ENCODE data around the gene SENP6.
"Not testable (repeated sequence)": the region's sequence is repeated elsewhere in the genome, so short reads cannot be mapped to it uniquely, and the experiment has no call there.

The SENP6 gene

DNA sequence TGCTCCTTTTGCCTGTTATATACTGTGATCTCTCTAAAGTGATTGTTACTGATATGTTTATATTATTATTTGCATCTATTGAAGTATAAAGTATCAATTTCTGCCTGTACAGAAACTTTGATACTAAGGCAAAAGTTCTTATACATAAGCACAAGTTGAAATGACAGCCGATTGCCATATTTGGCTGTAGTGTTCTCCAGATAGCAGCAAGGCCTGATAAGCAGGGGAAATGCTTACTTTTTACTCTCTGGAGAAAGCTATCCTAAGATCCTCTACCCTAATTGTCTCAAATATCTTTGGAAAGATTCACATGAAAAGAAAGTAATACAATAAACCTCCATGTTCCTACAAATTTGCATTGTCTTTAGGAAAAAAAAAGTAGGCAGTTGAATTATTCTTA is 31.4 kb downstream of the SENP6 start:
- no peak for TF ChIP-seq JUND (IDR thresholded peaks at IDR 0.05; ENCODE audit: low read depth)
- DNase-seq (ENCODE audit: low read depth in 1 of 2, low spot score in 1 of 2), result no peak
- in situ Hi-C loops (cut with HindIII; ENCODE audit: low pct_unique_long_range_greater_than_20kb, low sequenced_read_pairs), result no loop called here

DNA sequence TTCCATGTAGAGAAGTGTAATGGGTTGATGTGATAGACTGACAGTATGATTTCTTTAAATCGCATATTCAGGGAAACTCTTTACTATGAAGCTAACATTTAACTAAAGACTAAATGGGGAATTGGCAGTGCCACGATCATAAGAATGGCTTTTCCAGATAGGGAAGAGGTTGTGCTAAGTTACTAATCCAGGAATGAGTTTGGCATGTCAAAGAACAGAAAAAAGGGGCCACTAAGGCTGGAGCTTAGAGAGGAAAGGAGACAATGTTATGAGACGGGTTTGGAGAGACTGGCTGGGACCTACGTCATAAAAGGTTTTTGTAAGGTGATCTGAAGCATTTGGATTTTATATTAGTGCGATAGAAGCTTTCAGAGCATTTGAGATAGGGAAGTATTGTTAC is 40.6 kb downstream of the SENP6 start:
- in situ Hi-C loops (cut with HindIII; ENCODE audit: low pct_unique_long_range_greater_than_20kb, low sequenced_read_pairs), result no loop called here
- no peak for TF ChIP-seq JUND (IDR thresholded peaks at IDR 0.05; ENCODE audit: low read depth)
- DNase-seq (ENCODE audit: low read depth in 1 of 2, low spot score in 1 of 2), result no peak

DNA sequence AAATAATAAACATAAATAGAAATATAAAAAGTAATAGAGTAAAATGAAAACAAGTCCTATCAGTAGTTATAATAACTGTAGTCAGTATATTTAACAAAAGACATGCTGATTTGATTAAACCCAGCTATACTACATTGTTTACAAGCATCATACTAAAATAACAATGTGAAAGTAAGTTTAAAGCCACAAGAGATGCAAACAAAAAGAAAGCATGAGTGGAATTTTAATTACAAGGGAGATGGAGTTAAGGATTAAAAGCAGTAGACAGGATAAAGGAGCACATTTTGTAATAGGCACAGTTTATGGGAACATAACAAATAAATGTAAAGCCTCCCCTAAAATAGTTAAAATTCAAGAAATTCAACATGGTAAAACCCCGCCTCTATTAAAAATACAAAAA is 41.5 kb downstream of the SENP6 start:
- no peak for TF ChIP-seq JUND (IDR thresholded peaks at IDR 0.05; ENCODE audit: low read depth)
- in situ Hi-C loops (cut with HindIII; ENCODE audit: low pct_unique_long_range_greater_than_20kb, low sequenced_read_pairs), result no loop called here
- peak in 1 of 2 experiments; percentile 2 for DNase-seq (ENCODE audit: low read depth in 1 of 2, low spot score in 1 of 2)

DNA sequence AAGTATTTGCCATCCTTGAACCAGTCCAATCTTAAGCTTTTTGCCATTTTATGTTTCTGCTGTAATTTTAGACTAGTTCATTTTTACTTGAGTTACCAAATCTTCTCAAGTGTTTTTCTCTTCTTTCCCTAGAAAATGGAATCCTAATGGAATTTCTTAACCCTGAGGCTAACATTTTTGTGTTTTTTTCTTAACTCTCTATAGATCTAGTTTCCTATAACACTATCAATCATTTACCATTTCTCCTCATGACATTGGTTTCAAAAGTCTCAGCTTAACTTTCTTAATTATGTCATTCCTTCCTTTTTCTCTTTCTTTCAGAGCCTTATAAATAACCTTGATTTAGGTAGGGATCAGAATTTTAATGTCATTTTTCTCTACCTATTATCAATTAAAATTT is 54.8 kb downstream of the SENP6 start:
- in situ Hi-C loops (cut with HindIII; ENCODE audit: low pct_unique_long_range_greater_than_20kb, low sequenced_read_pairs), result no loop called here
- no peak for TF ChIP-seq JUND (IDR thresholded peaks at IDR 0.05; ENCODE audit: low read depth)
- DNase-seq (ENCODE audit: low read depth in 1 of 2, low spot score in 1 of 2), result no peak

DNA sequence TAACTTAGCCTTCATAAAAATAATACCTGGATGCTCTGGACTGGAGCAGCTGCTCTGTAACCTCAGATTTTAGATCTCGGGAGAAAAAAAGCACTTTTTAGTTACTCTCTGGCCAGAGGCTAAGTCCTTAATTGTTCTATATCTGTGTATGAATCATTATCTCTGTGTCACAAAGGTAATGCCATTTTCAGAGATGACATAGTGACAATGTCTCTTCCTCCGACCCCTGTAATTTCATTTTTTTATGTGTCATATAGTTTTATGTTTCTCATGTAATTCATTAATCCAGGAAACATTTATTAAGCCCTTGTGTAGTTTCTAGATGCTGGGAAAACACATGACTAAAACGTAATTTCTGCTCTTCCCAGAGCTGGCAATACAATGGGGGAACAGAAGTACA is 55.6 kb downstream of the SENP6 start:
- no peak for DNase-seq (ENCODE audit: low read depth in 1 of 2, low spot score in 1 of 2)
- in situ Hi-C loops (cut with HindIII; ENCODE audit: low pct_unique_long_range_greater_than_20kb, low sequenced_read_pairs), result no loop called here

DNA sequence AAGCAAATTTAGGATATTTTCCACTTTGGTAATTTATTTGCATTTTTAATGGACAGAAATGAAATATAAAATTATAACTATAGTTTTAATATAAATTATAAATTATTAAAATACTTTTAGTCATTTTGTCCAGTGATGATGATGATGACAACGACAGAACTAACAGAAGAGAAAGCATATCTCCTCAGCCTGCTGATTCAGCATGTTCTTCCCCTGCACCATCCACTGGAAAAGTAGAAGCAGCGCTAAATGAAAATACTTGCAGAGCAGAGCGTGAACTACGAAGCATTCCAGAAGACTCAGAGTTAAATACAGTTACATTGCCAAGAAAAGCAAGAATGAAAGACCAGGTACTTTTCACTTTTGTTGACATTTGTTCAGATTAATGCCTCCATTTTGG is 64.9 kb downstream of the SENP6 start:
- TF ChIP-seq JUND (IDR thresholded peaks at IDR 0.05; ENCODE audit: low read depth), result no peak
- in situ Hi-C loops (cut with HindIII; ENCODE audit: low pct_unique_long_range_greater_than_20kb, low sequenced_read_pairs), result no loop called here
- DNase-seq (ENCODE audit: low read depth in 1 of 2, low spot score in 1 of 2), result no peak

More for the DNA sequence above, 55.6 kb downstream of the SENP6 start:
- TF ChIP-seq JUND (IDR thresholded peaks at IDR 0.05; ENCODE audit: low read depth), result no peak

DNA sequence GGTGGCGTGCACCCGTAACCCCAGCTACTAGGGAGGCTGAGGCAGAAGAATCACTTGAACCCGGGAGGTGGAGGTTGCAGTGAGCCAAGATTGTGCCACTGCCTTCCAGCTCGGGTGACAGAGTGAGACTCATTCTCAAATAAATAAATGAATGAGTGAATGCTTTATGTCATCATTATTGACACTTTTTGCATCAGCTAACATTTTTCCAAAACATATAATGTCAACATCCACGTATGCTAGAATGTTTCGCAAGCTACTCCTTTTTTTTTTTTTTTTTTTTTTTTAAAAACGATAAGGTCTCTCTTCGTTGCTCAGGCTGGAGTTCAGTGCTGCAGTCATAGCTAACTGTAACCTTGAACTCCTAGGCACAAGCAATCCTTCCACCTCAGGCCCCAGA is 72.2 kb downstream of the SENP6 start:
- TF ChIP-seq JUND (IDR thresholded peaks at IDR 0.05; ENCODE audit: low read depth), result no peak
- DNase-seq (ENCODE audit: low read depth in 1 of 2, low spot score in 1 of 2), result no peak
- in situ Hi-C loops (cut with HindIII; ENCODE audit: low pct_unique_long_range_greater_than_20kb, low sequenced_read_pairs), result no loop called here

DNA sequence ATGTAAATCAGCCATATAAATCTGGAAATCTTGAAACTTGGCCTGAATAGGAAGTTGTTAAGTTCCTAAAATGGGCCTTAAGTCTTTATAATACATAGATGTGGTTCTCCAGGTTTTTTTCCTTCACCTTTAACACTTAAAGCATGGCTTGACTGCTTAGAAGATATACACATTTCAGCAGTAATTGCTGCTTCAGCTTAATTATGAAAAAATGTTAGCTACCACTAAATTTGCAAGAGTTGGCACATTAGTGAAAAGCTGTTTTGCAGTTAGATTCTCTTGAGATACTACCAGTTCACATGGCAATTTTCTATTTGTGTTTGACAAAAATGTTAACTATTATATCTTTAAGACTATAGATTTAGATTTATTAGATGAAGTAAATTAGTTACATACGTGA is 74.7 kb downstream of the SENP6 start:
- TF ChIP-seq JUND (IDR thresholded peaks at IDR 0.05; ENCODE audit: low read depth), result no peak
- in situ Hi-C loops (cut with HindIII; ENCODE audit: low pct_unique_long_range_greater_than_20kb, low sequenced_read_pairs), result no loop called here
- no peak for DNase-seq (ENCODE audit: low read depth in 1 of 2, low spot score in 1 of 2)

DNA sequence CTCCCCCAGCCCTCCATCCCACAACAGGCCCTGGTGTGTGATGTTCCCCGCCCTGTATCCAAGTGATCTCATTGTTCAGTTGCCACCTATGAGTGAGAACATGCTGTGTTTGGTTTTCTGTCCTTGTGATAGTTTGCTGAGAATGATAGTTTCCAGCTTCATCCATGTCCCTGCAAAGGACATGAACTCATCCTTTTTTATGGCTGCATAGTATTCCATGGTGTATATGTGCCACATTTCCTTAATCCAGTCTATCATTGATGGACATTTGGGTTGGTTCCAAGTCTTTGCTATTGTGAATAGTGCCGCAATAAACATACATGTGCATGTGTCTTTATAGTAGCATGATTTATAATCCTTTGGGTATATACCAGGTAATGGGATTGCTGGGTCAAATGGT is 80.9 kb downstream of the SENP6 start:
- DNase-seq (ENCODE audit: low read depth in 1 of 2, low spot score in 1 of 2); in situ Hi-C loops (cut with HindIII; ENCODE audit: low pct_unique_long_range_greater_than_20kb, low sequenced_read_pairs): not testable (repeated sequence)

DNA sequence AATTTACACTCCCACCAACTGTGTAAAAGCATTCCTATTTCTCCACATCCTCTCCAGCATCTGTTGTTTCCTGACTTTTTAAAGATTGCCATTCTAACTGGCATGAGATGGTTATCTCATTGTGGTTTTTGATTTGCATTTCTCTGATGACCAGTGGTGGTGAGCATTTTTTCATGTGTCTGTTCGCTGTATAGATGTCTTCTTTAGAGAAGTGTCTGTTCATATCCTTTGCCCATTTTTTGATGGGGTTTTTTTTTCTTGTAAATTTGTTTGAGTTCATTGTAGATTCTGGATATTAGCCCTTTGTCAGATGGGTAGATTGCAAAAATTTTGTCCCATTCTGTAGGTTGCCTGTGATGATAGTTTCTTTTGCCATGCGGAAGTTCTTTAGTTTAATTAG is 81.3 kb downstream of the SENP6 start:
- DNase-seq (ENCODE audit: low read depth in 1 of 2, low spot score in 1 of 2); in situ Hi-C loops (cut with HindIII; ENCODE audit: low pct_unique_long_range_greater_than_20kb, low sequenced_read_pairs): not testable (repeated sequence)

DNA sequence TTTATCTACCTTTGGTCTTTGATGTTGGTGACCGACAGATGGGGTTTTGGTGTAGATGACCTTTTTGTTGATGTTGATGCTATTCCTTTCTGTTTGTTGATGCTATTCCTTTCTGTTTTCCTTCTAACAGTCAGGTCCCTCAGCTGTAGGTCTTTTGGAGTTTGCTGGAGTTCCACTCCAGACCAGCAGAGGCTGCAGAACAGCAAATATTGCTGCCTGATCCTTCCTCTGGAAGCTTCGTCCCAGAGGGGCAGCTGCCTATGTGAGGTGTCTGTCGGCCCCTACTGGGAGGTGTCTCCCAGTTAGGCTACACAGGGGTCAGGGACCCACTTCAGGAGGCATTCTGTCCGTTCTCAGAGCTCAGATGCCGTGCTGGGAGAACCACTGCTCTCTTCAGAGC is 85.9 kb downstream of the SENP6 start:
- DNase-seq (ENCODE audit: low read depth in 1 of 2, low spot score in 1 of 2); in situ Hi-C loops (cut with HindIII; ENCODE audit: low pct_unique_long_range_greater_than_20kb, low sequenced_read_pairs): not testable (repeated sequence)

DNA sequence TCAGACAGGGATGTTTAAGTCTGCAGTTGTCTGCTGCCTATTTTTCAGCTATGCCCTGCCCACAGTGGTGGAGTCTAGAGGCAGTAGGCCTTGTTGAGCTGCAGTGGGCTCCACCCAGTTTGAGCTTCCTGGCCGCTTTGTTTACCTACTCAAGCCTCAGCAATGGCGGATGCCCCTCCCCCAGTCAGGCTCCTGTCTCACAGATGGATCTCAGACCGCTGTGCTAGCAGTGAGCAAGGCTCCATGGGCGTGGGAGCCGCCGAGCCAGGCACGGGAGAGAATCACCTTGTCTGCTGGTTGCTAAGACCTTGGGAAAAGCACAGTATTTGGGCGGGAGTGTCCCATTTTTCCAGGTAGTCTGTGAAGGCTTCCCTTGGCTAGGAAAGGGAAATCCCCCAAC is 86.3 kb downstream of the SENP6 start:
- DNase-seq (ENCODE audit: low read depth in 1 of 2, low spot score in 1 of 2); in situ Hi-C loops (cut with HindIII; ENCODE audit: low pct_unique_long_range_greater_than_20kb, low sequenced_read_pairs): not testable (repeated sequence)

DNA sequence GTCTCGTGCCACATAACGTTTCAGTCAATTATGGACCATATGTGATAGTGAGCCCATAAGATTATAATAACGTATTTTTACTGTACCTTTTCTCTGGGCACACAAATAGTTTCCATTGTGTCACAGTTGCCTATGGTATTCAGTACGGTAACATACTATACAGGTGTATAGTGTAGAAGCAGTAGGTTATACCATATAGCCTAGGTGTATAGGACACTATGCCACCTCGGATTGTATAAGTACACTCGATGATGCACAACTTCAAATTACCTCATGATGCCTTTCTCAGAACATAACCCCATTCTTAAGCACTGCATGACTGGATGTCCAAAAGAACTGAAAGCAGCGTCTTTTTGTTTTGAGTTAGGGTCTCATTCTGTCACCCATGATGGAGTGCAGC is 87.9 kb downstream of the SENP6 start:
- in situ Hi-C loops (cut with HindIII; ENCODE audit: low pct_unique_long_range_greater_than_20kb, low sequenced_read_pairs), result no loop called here
- no peak for TF ChIP-seq JUND (IDR thresholded peaks at IDR 0.05; ENCODE audit: low read depth)
- DNase-seq (ENCODE audit: low read depth in 1 of 2, low spot score in 1 of 2), result no peak

DNA sequence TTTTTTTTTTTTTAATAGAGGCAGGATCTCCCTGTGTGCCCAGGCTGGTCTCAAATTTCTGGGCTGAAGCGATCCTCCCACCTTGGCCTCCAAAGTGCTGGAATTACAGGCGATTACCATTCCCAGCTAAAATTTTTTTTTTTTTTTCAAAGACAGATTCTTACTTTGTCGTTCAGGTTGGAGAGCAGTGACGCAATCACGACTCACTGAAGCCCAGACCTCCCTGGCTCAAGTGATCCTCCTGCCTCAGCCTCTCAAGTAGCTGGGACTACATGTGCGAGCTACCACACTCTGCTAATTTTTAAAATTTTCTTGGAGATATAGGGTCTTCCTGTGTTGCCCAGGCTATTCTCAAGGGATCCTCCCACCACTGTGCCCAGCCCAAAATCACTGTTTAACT is 89.3 kb downstream of the SENP6 start:
- no peak for TF ChIP-seq JUND (IDR thresholded peaks at IDR 0.05; ENCODE audit: low read depth)
- in situ Hi-C loops (cut with HindIII; ENCODE audit: low pct_unique_long_range_greater_than_20kb, low sequenced_read_pairs), result no loop called here
- DNase-seq (ENCODE audit: low read depth in 1 of 2, low spot score in 1 of 2), result no peak

DNA sequence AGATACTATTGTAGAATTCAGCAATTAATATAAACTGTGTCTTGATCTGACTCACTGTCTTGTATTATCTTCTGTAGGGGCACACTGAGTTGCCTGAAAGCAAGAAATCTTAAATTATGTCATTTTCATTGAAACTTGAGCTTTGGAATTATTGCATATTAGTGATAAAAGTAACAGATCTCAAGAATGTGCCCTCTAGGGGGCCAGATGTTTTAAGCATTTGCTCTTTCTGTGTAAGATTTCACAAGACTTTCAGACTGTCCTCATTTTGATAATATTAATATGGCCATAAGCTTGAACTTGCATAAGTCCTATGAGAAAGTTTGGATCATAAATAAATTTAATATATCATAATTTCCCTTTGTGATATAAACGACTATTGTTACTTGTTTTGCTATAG is 91.9 kb downstream of the SENP6 start:
- TF ChIP-seq JUND (IDR thresholded peaks at IDR 0.05; ENCODE audit: low read depth), result no peak
- in situ Hi-C loops (cut with HindIII; ENCODE audit: low pct_unique_long_range_greater_than_20kb, low sequenced_read_pairs), result no loop called here
- DNase-seq (ENCODE audit: low read depth in 1 of 2, low spot score in 1 of 2), result no peak

All from T47D (cell line).